Stimulated activated CD8-positive, alpha-beta memory T cell treated with anti-CD3 and anti-CD28 coated beads, Interleukin-7, amount 100 ng/mL, for 1 hour (primary cell): ENCODE results near the gene TIGD1.
"Not testable (repeated sequence)": the region's sequence is repeated elsewhere in the genome, so short reads cannot be mapped to it uniquely, and the experiment has no call there.

Source experiments
- DNase-seq, 2 donors: peaks; one replicate each; pipeline ENCODE4 v3.0.0-alpha.2; 2020; ENCODE audit warnings: low read depth in 2 of 2

Gene TIGD1

DNA sequence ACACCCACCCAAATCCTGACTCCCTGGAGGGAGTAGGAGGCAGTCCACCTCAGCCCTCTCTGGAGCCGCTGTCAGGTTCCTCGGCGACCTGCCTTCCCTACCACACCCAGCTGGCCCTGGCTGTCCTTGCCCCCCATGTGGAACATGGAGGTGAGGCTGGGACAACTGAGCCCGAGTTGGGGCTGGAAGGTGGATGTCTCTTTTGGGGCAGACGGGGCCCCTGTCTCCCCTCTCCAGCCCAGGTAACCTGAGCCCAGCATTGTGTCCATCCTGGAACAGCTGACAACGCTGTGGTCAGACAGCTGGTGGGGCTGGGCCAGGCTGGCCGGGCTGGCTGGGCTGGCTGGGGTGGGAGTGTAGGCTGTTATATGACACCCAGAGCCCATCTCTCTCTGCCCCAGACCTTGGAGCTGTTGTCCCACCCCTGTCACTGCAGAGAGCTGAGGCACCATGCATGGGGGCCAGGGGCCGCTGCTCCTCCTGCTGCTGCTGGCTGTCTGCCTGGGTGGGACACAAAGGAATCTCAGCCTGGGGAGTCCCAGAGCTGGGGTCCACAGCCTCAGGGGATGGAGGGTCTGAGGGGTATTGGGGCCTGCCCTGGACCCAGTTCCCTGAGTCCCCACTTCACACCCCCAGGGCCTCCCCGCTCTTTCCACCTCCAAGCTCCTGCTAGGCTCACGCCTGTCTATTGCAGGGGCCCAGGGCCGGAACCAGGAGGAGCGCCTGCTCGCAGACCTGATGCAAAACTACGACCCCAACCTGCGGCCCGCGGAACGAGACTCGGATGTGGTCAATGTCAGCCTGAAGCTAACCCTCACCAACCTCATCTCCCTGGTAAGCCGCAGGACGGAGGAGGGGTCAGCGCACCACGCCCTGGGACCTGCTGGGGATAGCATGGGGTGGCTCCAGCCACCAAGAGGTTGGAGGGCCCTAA is 10.8 kb downstream of the TIGD1 start, which contains the start of gene CHRNG:
TSS of gene CHRNG (plus strand) at position 395 of the 934 bp plus-strand sequence. CDS start at position 451, 56 bp downstream.
- DNase-seq, result no peak

DNA sequence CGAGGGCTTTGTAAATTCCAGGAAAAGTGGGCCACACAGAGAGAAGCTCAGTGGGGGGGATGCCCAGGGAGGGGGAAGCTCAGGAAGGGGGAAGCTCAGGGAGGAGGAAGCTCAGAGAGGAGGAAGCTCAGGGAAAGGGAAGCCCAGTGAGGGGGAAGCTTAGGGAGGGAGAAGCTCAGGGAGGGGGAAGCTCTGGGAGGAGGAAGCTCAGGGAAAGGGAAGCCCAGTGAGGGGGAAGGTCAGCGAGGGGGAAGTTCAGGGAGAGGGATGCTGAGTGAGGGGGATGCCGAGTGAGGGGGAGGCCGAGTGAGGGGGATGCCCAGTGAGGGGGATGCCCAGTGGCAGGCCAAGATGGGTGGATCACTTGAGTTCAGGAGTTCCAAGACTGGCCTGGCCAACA is 11.7 kb downstream of the TIGD1 start:
- DNase-seq, result no peak

DNA sequence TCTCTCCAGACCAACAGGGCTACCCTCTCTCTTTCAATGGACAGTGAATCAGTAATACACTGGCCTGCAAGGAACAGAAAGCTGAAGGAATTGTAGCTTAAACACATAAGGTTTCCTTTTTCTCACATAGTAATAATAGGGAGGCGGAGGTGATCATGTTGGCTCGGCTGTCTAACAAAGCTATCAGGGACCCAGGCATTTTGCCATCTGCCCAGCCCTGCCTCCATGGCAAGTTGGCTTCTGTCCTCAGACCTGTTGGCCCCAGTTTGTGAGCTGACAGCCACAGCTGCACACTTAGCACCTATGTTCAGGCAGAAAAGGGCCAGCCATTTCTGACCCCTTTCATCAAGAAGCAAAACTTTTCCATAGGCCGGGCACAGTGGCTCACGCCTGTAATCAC is 12.9 kb downstream of the TIGD1 start:
- DNase-seq, result no peak

DNA sequence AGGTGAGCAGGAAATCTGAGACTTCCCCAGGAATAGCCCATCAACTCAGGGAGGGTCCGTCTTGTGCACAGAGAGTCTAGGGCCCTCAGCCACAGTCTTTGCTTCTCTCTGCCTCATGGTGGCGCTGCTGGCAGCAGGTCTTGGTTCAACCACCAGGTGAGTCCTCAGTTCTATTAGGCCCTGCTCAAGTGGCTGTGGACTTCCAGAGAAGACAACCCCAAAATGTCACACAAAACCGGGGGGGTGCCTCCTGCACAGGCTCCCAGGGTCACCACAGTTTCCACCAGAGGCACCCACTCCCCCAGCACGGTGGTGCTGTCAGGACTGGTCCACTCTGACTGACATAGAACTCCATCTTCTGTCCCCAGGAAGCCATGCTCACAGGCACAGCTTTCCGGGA is 13.3 kb downstream of the TIGD1 start:
- no peak for DNase-seq

DNA sequence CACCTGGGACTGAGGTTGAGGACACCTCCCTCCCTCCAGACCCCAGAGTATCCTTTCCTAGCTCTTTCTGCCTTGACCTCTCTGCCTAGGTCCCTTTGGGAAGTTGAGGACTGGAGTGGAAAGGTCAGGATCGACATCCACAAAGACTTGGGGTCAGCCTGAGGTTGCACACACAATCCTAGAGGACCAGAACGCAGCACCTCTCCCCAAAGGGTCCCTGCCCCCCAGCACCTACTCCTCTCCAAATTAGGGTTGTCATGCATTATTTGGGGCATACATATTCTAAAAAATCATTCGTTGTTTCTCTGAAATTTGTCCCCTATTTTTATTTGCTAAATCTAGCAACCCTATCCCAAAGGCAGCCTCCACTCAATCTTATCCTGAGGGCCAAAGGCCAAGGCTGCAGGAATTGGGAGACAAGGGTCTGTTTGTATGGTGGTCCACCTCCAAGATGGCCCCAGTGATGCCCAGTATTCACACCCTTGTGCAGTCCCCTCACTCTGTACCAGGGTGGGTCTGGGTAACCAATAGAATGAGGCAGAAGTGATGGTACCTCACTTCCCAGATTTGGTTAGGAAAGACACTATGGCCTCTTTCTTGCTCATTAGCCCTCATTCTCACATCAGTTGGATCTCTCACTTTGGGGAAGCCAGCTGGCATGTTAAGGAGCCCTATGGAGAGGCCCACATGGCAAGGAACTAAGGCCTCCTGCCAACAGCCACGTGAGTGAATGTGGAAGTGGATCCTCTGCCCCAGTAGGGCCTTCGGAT is 14.4 kb downstream of the TIGD1 start:
- no peak for DNase-seq

DNA sequence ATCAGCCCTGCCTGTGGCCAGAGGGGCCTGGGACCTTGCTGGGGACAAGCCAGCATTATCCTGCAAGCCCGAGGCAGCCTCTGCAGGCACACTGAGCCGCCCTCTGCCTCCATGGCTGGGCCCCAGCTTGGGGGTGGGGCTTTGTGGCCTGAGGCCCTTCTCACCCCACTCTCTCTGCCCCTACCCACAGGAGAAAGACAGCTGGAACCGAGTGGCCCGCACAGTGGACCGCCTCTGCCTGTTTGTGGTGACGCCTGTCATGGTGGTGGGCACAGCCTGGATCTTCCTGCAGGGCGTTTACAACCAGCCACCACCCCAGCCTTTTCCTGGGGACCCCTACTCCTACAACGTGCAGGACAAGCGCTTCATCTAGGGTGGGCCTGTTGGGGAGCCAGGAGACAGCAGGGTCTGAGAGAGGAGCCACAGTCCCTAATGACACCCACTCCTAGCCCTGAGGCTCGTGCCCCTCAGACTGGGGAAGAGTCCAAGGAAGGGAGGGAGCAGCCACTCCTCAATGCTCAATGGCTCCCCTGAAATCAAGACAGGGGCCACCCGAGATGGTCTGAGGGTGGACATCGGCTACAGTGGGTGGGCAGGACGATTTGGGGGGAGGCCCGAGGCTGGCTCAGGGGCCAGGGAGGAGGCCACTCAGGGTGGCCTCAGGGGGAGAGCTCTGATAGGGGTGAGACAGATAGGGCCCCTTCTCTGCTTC is 15.3 kb downstream of the TIGD1 start:
- DNase-seq, result no peak

DNA sequence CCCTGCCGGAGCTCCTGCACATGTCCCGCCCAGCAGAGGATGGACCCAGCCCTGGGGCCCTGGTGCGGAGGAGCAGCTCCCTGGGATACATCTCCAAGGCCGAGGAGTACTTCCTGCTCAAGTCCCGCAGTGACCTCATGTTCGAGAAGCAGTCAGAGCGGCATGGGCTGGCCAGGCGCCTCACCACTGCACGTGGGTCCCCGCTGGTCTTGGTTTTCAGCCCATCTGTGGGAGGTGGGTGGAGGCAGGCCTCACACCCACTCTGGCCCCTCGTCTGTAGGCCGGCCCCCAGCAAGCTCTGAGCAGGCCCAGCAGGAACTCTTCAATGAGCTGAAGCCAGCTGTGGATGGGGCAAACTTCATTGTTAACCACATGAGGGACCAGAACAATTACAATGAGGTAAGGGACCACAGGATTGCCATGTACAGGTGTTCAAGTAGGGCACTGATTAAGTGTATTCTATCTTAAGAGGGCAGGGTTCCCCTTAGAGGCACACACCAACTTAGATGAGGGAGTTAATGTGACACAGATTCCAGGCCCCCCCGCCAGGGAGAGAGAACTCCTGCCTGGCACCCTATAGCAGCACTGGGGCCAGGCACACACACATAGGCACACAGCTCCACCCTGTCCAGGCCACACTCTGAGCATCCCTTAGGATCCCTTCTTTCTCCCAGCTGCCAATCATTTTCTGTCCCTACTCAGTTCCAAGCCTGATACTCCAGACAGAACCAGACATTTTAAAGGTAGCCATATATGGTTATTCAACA is 16.2 kb downstream of the TIGD1 start:
- DNase-seq, result no peak

DNA sequence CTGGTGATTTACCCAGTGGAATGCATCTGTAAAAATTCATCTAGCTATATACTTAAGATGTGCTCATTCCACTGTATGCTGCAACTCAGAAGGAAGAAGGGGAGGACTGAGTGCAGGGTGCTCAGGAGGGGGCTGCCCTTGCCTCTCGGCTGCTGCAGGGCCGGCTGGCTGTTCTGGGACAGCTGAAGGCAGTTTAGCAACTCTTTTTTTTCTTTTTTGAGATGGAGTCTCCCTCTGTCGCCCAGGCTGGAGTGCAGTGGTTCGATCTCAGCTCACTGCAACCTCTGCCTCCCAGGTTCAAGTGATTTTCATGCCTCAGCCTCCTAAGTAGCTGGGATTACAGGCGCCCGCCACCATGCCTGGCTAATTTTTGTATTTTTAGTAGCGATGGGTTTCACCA is 17.5 kb downstream of the TIGD1 start:
- DNase-seq, result not testable (repeated sequence)

DNA sequence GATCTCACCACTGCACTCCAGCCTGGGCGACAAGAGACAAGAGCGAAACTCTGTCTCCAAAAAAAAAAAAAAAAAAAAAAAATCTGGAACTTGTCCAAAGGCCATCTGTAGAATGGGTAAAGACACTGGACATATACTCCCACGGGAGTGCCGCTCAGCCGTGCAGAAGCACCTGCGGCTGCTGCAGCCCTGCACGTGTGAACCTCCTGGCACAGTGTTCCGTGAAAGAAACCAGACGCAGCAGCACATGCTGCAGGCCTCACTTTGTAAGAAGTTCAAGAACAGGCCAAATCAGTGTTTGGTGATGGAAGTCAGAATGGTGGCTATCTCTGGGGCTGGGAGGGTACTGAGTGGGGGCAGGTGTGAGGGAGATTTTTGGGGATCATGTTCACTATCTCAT is 17.9 kb downstream of the TIGD1 start:
- DNase-seq, result no peak

DNA sequence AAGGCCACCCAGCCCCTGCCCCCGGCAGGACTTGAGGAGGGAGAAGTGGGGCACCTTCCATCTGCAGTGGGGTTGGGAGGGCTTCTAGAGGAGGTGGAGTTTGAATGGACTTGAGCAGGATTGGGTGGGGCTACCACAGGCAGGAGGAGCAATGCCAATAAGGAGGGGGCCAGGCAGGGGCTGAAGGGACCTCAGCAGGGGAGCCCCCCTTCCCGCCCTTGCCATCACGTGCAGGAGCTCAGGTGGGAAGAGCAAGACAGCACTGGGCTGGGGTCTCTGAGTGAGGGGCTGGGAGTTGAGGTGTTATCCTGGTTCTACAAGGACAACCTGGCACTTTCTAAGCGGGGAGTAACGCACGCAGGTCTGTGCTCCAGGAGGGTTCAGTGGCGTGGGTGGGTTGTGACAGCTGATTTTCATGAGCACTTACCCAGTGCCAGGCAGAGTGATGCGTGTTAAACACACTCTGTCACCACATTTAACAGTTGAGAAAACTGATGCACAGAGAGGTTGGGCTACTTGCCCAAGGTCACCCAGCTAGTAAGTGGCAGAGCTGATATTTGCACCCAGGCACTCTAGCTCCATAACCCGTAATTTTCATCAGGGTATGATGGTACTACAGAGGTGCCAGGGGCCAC is 19.6 kb downstream of the TIGD1 start:
- DNase-seq, result no peak

DNA sequence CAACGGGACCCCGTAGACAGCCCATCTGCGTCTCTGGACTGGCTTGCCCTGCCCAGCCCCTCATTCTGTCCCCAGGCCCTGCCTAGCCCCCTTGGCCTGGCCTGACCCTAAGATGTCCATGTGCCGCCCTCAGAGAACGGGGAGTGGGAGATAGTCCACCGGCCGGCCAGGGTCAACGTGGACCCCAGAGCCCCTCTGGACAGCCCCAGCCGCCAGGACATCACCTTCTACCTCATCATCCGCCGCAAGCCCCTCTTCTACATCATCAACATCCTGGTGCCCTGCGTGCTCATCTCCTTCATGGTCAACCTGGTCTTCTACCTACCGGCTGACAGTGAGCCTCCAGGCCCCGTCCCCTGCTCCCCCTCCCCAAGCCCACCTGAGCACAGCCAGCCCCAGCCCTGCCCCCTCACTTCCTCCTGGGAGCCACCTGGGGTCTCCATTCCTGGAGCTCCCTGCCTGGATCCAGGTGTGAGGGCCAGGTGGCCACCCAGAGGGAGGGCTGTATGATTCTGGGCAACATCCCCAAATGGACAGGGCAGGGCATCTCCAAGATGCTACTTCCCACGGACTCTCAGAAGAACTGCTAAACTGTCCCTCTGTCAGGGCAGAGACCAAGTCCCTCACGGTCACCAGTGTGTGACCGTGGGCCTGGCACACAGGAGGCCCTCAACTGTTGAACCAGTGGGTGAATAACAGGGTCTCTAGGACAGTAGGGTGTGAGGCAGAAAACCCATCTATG is 20.4 kb downstream of the TIGD1 start:
- no peak for DNase-seq

DNA sequence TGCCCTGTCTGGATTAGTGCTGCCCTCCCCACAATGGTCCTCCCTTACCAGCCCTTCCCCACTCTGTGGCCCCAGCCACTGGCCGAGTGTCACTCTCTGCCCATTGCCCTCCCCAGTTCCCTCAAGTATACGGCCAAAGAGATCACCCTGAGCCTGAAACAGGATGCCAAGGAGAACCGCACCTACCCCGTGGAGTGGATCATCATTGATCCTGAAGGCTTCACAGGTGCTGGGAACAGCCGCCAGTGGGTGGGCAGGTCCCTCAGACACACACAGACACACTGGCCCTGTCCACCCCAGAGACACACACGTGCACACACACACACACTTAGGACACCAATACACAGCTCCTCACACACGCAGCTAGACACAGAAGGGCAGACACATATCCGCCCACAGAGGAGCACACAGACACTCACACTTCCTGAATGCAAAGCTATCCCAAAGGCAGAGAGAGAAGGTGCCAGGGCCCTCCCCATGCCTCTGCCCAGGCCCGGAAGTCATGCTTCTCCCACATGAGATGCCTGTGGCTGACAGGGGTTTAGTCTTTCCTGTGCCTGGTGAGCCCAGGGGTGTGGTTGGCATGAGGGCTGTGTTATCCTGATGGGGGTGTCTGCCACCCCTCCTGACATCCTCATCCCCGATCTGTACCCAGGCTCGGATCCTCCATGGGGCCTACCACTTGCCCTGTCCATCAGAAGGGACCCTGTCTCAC is 21.5 kb downstream of the TIGD1 start:
- no peak for DNase-seq

DNA sequence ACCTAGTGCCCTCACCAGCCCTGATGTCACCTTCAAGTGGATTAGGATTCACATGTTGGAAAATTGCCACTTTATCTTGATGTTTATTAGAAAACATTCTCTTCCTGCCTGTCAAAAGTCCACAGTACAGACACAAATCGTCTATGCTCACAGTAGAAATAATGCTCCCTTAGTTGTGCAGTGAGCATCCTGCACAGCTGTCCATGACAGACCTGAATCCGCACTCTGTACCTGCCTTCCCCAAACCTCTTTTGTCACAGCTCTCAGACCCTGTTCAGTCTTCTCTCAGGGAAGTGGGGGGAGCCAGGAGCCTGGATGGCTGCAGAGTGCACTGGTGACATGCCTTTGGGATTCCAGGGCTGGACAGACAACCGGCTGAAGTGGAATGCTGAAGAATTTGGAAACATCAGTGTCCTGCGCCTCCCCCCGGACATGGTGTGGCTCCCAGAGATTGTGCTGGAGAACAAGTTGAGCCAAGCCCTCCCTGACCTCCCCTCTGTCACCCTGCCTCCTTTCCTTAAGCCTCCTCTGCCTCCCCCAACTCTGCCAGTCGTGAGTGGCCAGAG is 22.4 kb downstream of the TIGD1 start:
- no peak for DNase-seq

DNA sequence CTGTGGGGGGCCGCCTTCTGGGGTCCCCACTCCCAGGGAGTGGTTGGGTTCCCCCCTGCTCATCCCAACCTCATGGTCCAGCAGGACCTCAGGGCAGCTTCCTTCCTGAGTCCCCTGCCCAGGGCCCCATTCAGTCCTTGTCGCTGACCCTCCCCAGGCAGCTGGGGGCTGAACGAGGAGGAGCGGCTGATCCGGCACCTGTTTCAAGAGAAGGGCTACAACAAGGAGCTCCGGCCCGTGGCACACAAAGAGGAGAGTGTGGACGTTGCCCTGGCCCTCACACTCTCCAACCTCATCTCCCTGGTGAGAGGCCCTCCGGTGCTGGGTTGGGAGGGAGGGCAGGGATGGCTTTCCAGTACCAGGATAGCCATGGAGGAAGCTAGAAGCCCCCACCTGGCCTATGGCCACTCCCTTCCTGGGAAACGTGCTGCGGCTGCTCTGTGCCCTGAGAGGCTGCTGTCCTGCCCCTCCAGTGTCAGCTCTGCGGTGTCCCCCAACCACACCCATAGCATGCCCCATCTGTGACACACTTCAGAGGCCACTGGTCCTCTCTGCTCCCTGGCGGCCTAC is 23.9 kb downstream of the TIGD1 start:
- no peak for DNase-seq

DNA sequence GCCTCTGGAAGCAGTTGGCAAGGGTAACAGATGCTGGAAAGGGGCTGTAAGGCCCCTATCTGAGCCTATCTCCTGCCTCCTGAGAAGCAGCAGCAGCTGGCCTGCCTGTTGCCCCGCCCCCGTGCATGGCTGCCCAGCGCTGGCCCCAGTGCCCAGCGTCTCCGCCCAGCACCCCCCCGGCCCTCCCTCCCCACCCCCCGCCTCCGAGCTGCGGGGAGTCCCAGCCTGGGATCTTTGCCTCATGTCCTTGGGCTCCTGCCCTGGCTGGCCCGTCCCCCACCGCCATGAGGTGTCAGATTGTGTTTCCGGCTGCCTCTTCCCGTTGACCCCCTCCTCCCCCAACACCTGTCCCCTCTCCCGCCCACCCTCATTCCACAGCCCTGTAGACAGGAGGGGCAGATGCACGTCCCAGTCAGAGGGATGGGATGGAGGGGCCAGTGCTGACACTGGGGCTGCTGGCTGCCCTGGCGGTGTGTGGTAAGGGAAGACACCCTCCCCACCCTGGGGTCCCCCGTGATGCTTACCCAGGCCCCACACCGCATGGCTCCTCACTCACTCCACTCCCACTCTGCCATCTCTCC is 24.5 kb downstream of the TIGD1 start, which contains the start of gene CHRND:
TSS of gene CHRND (plus strand) at position 370 of the 581 bp plus-strand sequence. CDS start at position 426, 56 bp downstream.
- DNase-seq, result no peak

DNA sequence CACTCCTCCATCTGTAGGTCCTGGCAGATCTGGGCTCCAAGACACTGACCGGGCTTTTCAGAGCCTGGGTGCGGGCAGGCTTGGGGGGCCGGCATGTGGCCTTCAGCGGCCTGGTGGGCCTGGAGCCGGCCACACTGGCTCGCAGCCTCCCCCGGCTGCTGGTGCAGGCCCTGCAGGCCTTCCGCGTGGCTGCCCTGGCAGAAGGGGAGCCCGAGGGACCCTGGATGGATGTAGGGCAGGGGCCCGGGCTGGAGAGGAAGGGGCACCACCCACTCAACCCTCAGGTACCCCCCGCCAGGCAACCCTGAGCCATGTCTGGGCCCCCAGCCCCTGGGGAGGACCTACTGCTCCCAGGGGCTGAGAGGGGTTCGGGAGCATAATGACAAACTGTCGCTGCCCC is 25.2 kb downstream of the TIGD1 start:
- no peak for DNase-seq

DNA sequence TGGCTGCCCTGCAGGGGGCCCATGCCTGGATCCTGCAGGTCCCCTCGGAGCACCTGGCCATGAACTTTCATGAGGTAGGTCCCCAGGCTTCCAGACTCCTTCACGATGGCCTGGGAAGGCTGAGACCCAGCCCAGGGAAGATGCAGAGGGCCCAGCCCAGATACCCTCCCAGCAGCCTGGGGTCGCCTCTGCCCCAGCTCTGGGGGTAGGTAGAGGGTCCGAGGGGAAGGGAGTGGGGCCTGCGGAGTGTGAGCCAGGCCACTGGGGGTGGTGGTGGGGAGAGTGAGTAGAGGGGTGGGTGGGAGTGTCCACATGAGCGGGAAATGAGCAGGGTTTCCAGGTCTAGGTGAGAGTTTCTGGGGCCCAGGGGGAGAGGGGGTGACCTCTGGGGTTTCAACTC is 25.6 kb downstream of the TIGD1 start:
- no peak for DNase-seq
